K562 (cell line): Measurements from ENCODE around the gene UBE2C.

Experiments used
- AFF4 ChIP-seq: sonication (generic); formaldehyde crosslinking; IDR thresholded peaks from 2 replicates; pipeline ENCODE4 v1.8.0; 2023; ENCODE audit warnings: mild to moderate bottlenecking, missing genetic modification reagents
- CTCF ChIP-seq, 3 experiments: IDR thresholded peaks in 2 of 3; conservative IDR thresholded peaks in 1 of 3; 2 replicates each; pipeline ENCODE4 v1.5.1; 2011 to 2012; ENCODE audit warnings: low read length in 3 of 3, mild to moderate bottlenecking in 3 of 3, control low read depth in 2 of 3, improper control_type of control experiment in 1 of 3, inconsistent platforms in 1 of 3, low read depth in 1 of 3, mixed read lengths in 1 of 3, moderate library complexity in 1 of 3; ENCODE audit not compliant: insufficient read depth in 2 of 3
- GTF2E2 ChIP-seq: fragments of 200-800 bp; sonication (Bioruptor generic); IDR thresholded peaks from 2 replicates; pipeline ENCODE4 v1.6.1; 2016; ENCODE audit warnings: missing genetic modification characterization, missing compliant biosample characterization
- PKNOX1 ChIP-seq: fragments of 450-650 bp; IDR thresholded peaks from 2 replicates; pipeline ENCODE4 v1.6.1; 2016
- TCF7 ChIP-seq: sonication (generic); IDR thresholded peaks from 2 replicates; pipeline ENCODE4 v1.6.1; 2016; ENCODE audit warnings: antibody characterized with exemption, borderline replicate concordance
- ZNF589 ChIP-seq: fragments of 200-800 bp; sonication (Bioruptor generic); IDR thresholded peaks from 2 replicates; pipeline ENCODE4 v1.6.1; 2016; ENCODE audit warnings: low read depth, missing genetic modification characterization, missing compliant biosample characterization
- ZSCAN29 ChIP-seq: fragments of 450-650 bp; IDR thresholded peaks from 2 replicates; pipeline ENCODE4 v1.6.1; 2017

GRCh38 chr20:45836841-45837240, 24.4 kb downstream of the UBE2C start:
- TF ChIP-seq CTCF (IDR thresholded peaks at IDR 0.05 in 2 of 3, conservative IDR thresholded peaks at IDR 0.05 in 1 of 3; ENCODE audit: insufficient read depth in 2 of 3, low read depth in 1 of 3, low read length in 3 of 3): no peak
- TF ChIP-seq AFF4 (CRISPR knock-in tag): no peak
- no peak for TF ChIP-seq ZNF589 (CRISPR knock-in tag)
- no peak for TF ChIP-seq GTF2E2
- TF ChIP-seq TCF7: no peak
- no peak for TF ChIP-seq PKNOX1
- TF ChIP-seq ZSCAN29: no peak
